Sigmoid colon (tissue), 4 donors: ENCODE measurements around the gene AGPAT1.

Source experiments
- EP300 ChIP-seq, 4 donors: sonication (generic); formaldehyde crosslinking; IDR thresholded peaks; one replicate each; pipeline ENCODE4 v1.6.1; 2017; ENCODE audit warnings: antibody characterized with exemption in 4 of 4
- POLR2A ChIP-seq, 2 donors: fragments of 450-650 bp; IDR thresholded peaks; one replicate each; pipeline ENCODE4 v1.6.1; 2016; ENCODE audit warnings: antibody characterized with exemption in 2 of 2, mild to moderate bottlenecking in 2 of 2, moderate library complexity in 2 of 2
- POLR2AphosphoS5 ChIP-seq, 4 donors: sonication (generic); formaldehyde crosslinking; IDR thresholded peaks; one replicate each; pipeline ENCODE4 v1.6.1; 2017; ENCODE audit warnings: antibody characterized with exemption in 4 of 4
- TF ChIP-seq, protein P1 (sequence below), 4 experiments: fragments of 450-650 bp in 3 of 4; fragments of 200-600 bp in 1 of 4; IDR thresholded peaks; one replicate each; pipeline ENCODE4 v1.5.1; 2016 to 2019; ENCODE audit warnings: antibody characterized with exemption in 4 of 4, mild to moderate bottlenecking in 3 of 4, moderate library complexity in 2 of 4

DNA sequence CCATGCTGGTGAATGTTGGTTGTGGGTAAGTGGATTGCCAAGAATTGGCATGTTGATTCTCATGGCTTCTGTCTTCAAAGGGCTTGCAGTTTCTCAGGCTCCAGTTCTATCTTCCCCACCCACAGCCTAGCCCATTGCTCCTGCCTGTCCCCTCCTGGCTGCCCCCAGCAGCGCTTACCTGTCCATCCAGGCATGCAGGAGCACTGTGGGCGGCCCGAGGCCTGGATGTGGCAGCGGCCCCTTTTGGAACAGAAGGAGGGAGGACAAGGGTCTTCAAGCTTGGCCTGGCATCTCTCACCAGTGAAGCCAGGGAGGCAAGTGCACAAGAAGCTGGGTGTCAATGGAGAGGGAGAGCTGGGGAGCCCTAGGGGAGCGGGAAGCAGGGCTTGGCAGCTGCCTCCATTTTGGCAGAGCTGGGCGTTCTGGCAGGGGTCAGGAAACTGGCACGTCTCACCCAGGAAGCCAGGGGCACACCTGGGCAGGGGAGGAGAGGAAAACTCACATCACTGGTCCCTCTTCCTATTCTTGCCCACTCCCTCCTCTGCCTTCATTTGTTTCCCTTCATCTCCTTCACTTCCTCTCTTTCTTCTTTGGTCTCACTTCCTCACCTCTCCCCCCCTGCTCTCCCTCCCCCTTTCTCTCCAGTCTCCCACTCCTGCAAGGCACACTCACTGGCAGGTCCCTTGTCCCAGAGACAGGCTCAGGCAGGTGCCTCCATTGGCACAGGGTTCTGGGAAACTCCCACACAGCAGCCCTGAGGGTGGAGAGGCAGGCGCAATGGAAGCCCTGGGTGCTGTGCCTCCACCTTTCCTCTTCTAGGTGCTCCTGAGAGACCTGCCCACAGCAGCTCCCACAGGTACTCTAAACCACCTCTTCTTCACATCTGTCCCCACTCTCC is 46.7 kb upstream of the AGPAT1 start:
- TF ChIP-seq, protein P1, sequence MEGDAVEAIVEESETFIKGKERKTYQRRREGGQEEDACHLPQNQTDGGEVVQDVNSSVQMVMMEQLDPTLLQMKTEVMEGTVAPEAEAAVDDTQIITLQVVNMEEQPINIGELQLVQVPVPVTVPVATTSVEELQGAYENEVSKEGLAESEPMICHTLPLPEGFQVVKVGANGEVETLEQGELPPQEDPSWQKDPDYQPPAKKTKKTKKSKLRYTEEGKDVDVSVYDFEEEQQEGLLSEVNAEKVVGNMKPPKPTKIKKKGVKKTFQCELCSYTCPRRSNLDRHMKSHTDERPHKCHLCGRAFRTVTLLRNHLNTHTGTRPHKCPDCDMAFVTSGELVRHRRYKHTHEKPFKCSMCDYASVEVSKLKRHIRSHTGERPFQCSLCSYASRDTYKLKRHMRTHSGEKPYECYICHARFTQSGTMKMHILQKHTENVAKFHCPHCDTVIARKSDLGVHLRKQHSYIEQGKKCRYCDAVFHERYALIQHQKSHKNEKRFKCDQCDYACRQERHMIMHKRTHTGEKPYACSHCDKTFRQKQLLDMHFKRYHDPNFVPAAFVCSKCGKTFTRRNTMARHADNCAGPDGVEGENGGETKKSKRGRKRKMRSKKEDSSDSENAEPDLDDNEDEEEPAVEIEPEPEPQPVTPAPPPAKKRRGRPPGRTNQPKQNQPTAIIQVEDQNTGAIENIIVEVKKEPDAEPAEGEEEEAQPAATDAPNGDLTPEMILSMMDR (IDR thresholded peaks at IDR 0.05), result no peak
- TF ChIP-seq EP300 (IDR thresholded peaks at IDR 0.05) (no peak), POLR2AphosphoS5 (IDR thresholded peaks at IDR 0.05) (no peak), POLR2A (IDR thresholded peaks at IDR 0.05) (no peak)
